Measurements from ENCODE around the gene SPAG4. TPM values are rescaled to one million over a fixed set of nuclear protein-coding genes. Genes with fewer than 3 reads are reported as not detected.

SPAG4 gene
- total and polyA plus RNA-seq, 10 of the 15 experiments (the other 5 are each of a cell fraction or from before 2014, with no cell fraction given): 0.90 to 12.5 (median 2.4) TPM

- DNase-seq (ENCODE audit: low read depth, low spot score) (no peak), FAIRE-seq (no peak), ATAC-seq (no peak)
- intact Hi-C loops (cut with micrococcal nuclease; ENCODE audit: unreplicated experiment) (no loop called here), in situ Hi-C loops (cut with MboI) (no loop called here)
- ChIA-PET CTCF (no interaction called here), POLR2A (no interaction called here), RAD21 (ENCODE audit: unreplicated experiment) (no interaction called here), SMC1A (ENCODE audit: uncharacterized antibody, unreplicated experiment) (no interaction called here)
- Histone ChIP-seq H3K79me2 (ENCODE audit: control insufficient read depth, insufficient read depth, low read length) (no peaks in the 10 kb centered on the region), H4K20me1 (ENCODE audit: control insufficient read depth, insufficient read depth) (no peaks in the 10 kb centered on the region), H3K4me3 (no peak overlapping the region), H3K4me2 (ENCODE audit: control insufficient read depth, insufficient read depth) (no peak overlapping the region), H3K4me1 (ENCODE audit: control insufficient read depth, insufficient read depth, low read length) (no peaks in the 10 kb centered on the region), H3K9me3 (replicated peaks; ENCODE audit: control insufficient read depth, insufficient read depth, low read length) (no peaks in the 10 kb centered on the region), H3K9ac (ENCODE audit: control insufficient read depth, insufficient read depth, low read length) (no peak overlapping the region), H3K27me3 (replicated peaks in 1 of 2; ENCODE audit: control insufficient read depth in 2 of 2, insufficient read depth in 2 of 2, low read length in 1 of 2) (no peaks in the 10 kb centered on the region), H2AFZ (ENCODE audit: control insufficient read depth, low read depth, low read length) (no peak overlapping the region), H3K27ac (ENCODE audit: control insufficient read depth, insufficient read depth) (no peak overlapping the region), H3K36me3 (ENCODE audit: control insufficient read depth in 2 of 2, insufficient read depth in 2 of 2, low read length in 1 of 2) (peaks cover 14 to 29% of the 10 kb centered on the region in 2 experiments)
- 98% methylated on average over 11 of the region's 13 CpGs for WGBS (ENCODE audit: insufficient coverage, insufficient replicate concordance, low lambda C conversion rate, missing lambda C conversion rate)
- BruUV-seq (replicated peaks): TSS peak; percentile 65
- TF ChIP-seq SRF (IDR thresholded peaks at IDR 0.05; ENCODE audit: low read depth in 2 of 2, low read length in 2 of 2) (no peak), RELA (IDR thresholded peaks at IDR 0.05; ENCODE audit: borderline replicate concordance, partially characterized antibody) (no peak), YBX1 (IDR thresholded peaks at IDR 0.05) (no peak), KDM1A (IDR thresholded peaks at IDR 0.05; ENCODE audit: borderline replicate concordance) (no peak), MEF2A (IDR thresholded peaks at IDR 0.05; ENCODE audit: insufficient read depth, low read depth, low read length) (no peak), STAT3 (IDR thresholded peaks at IDR 0.05; ENCODE audit: low read depth, low read length) (no peak), NBN (IDR thresholded peaks at IDR 0.05) (no peak), POU2F2 (IDR thresholded peaks at IDR 0.05; ENCODE audit: borderline replicate concordance, low read depth, low read length) (no peak), SUPT20H (IDR thresholded peaks at IDR 0.05; ENCODE audit: borderline replicate concordance, control insufficient read depth, low read depth, low read length) (no peak)
These were observed 10.9 kb downstream of the SPAG4 start for GRCh38 chr20:35626386-35627001.

- Histone ChIP-seq H4K20me1 (ENCODE audit: control insufficient read depth, insufficient read depth) (no peaks in the 10 kb centered on the region), H3K27me3 (replicated peaks in 1 of 2; ENCODE audit: control insufficient read depth in 2 of 2, insufficient read depth in 2 of 2, low read length in 1 of 2) (no peaks in the 10 kb centered on the region), H2AFZ (ENCODE audit: control insufficient read depth, low read depth, low read length) (no peak overlapping the region), H3K9ac (ENCODE audit: control insufficient read depth, insufficient read depth, low read length) (no peak overlapping the region), H3K4me1 (ENCODE audit: control insufficient read depth, insufficient read depth, low read length) (no peaks in the 10 kb centered on the region), H3K4me2 (ENCODE audit: control insufficient read depth, insufficient read depth) (no peak overlapping the region), H3K9me3 (replicated peaks; ENCODE audit: control insufficient read depth, insufficient read depth, low read length) (no peaks in the 10 kb centered on the region), H3K36me3 (ENCODE audit: control insufficient read depth in 2 of 2, insufficient read depth in 2 of 2, low read length in 1 of 2) (peaks cover 14 to 33% of the 10 kb centered on the region in 2 experiments), H3K27ac (ENCODE audit: control insufficient read depth, insufficient read depth) (no peak overlapping the region), H3K4me3 (no peak overlapping the region), H3K79me2 (ENCODE audit: control insufficient read depth, insufficient read depth, low read length) (no peaks in the 10 kb centered on the region)
- ATAC-seq (no peak), DNase-seq (ENCODE audit: low read depth, low spot score) (no peak), FAIRE-seq (no peak)
- ChIA-PET SMC1A (ENCODE audit: uncharacterized antibody, unreplicated experiment) (no interaction called here), POLR2A (no interaction called here), CTCF (no interaction called here), RAD21 (ENCODE audit: unreplicated experiment) (no interaction called here)
- in situ Hi-C loops (cut with MboI): no loop called here
- 98% methylated on average over 8 of the region's 8 CpGs for WGBS (ENCODE audit: insufficient coverage, insufficient replicate concordance, low lambda C conversion rate, missing lambda C conversion rate)
- intact Hi-C loops (cut with micrococcal nuclease; ENCODE audit: unreplicated experiment): no loop called here
- no TSS peak for BruUV-seq (replicated peaks)
- TF ChIP-seq WRNIP1 (IDR thresholded peaks at IDR 0.05; ENCODE audit: borderline replicate concordance, low read depth, low read length): no peak
- no peak for TF ChIP-seq SIN3A (IDR thresholded peaks at IDR 0.05; ENCODE audit: low read depth, low read length)
- TF ChIP-seq POLR2AphosphoS2 (IDR thresholded peaks at IDR 0.05; ENCODE audit: low read depth, low read length): no peak
- TF ChIP-seq ZBTB4 (CRISPR knock-in tag; IDR thresholded peaks at IDR 0.05): no peak
- no peak for TF ChIP-seq NR2C2 (IDR thresholded peaks at IDR 0.05; ENCODE audit: borderline replicate concordance, control insufficient read depth, insufficient read length, low read depth)
- TF ChIP-seq TBL1XR1 (IDR thresholded peaks at IDR 0.05; ENCODE audit: low read depth, low read length): no peak
- no peak for TF ChIP-seq ZNF274 (IDR thresholded peaks at IDR 0.05; ENCODE audit: insufficient read depth, insufficient read length)
These were observed 11.5 kb downstream of the SPAG4 start for GRCh38 chr20:35627121-35627520.

Measured in GM12878 (cell line).